CD4-positive, alpha-beta T cell treated with Interleukin-1 beta for 1 hour (primary cell): ENCODE data around the gene LAMA1.

Experiments
- DNase-seq, 2 donors: peaks; one replicate each; pipeline ENCODE4 v3.0.0-alpha.2; 2020 to 2022

LAMA1 gene

GRCh38 chr18:7037470-7037869 lies 80.1 kb downstream of the LAMA1 start:
- DNase-seq = no peak

DNA sequence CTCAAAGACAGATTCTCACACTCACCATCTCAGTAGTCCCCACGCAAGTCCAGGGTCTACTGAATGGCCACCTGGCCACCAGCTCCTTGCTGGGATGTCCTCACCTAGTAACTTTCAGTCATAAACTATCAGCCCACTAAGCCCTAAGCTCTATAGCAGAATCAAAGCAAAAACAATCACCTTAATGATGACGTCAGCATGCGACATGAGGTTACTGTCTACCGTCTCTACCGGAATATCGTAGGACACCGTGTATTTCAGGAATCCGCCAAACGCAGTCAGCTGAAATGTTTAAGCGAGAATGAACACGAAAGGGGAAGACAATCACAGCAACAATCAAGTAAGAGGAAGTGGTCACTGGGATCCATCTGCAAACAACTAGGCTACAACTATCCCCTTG lies 81.8 kb downstream of the LAMA1 start:
- no peak for DNase-seq

GRCh38 chr18:7034924-7035323 lies 82.7 kb downstream of the LAMA1 start:
- DNase-seq = no peak

- DNase-seq = no peak
These were observed 85.1 kb downstream of the LAMA1 start for GRCh38 chr18:7032537-7032936.

- DNase-seq = no peak
These were observed 89.0 kb downstream of the LAMA1 start for GRCh38 chr18:7028625-7029024.

GRCh38 chr18:7025194-7025593 lies 92.4 kb downstream of the LAMA1 start:
- no peak for DNase-seq

DNA sequence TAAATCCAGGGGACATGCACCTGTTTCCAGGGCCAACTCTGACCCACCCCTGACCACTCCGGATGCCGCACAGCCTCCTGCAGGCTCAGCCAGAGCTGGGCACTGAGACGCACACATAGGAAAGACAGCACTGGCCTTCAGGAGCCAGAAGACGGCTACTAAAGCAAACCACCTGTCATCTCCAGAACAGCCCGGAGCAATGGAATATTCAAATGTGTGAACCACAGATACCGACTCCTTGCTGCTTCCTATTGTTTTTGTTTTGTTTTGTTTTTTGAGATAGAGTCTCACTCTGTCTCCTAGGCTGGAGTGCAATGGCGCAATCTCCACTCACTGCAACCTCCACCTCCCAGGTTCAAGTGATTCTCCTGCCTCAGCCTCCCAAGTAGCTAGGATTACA lies 94.0 kb downstream of the LAMA1 start:
- no peak for DNase-seq

DNA sequence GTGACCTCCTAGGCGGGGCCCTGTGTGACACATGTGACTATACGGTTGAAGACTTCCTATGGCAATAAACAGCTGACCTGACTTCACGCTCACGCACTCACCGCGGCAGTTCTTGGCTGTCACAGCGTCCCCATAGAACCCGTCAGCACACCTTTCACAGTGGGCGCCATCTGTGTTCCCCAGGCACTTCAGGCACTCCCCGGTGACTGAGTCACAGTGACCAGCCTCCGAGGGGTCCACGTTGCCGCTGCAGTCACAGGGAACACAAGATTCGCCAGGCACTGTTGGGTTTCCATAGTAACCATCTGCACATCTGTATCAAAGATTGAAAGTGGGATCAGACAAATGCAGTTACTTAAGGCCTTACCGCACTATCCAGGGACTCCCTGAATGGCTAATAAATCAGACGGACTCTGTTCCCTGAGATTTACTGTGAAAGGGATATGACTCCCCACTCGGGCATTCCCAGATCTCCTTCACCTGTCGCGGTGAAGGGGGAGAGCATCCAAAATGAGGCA lies 94.5 kb downstream of the LAMA1 start:
- no peak for DNase-seq

DNA sequence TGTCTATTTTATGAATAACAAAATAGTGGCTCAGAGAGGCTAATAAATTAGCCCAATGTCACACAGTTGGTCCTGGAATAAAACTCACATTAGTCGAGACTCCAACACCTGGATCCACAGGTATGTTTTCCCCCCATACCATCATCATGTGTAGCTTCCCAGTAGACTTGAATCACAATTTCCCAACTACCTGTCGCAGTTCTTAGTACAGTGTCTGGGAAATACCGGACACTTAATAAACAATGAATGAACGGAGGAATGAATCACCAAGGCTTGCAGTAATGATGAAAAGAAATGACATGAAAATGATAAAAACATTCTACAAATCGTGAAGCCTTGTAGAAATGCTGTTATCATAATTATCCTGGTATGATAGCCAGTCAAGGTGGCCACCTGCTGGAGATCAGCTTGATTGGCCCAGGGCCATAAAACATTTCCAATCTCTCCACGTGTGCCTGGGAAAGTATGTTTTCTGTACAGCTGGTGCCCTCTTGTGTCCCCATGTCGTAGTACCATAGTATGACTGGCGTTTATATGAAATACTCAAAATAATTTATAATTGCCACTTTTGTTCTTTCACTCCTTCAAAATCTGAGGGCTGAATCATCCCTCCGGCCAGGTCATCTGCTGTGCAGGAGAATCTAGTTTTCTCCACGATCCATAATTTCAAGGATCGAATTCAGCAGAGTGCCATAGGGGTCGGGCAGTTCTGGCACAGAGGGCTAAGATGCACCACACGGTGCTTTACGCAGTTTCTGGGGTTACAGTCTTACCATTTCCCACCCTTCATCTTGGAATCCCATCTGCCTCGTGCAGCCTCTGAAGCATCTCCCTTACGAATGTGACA lies 95.4 kb downstream of the LAMA1 start:
- DNase-seq = no peak

DNA sequence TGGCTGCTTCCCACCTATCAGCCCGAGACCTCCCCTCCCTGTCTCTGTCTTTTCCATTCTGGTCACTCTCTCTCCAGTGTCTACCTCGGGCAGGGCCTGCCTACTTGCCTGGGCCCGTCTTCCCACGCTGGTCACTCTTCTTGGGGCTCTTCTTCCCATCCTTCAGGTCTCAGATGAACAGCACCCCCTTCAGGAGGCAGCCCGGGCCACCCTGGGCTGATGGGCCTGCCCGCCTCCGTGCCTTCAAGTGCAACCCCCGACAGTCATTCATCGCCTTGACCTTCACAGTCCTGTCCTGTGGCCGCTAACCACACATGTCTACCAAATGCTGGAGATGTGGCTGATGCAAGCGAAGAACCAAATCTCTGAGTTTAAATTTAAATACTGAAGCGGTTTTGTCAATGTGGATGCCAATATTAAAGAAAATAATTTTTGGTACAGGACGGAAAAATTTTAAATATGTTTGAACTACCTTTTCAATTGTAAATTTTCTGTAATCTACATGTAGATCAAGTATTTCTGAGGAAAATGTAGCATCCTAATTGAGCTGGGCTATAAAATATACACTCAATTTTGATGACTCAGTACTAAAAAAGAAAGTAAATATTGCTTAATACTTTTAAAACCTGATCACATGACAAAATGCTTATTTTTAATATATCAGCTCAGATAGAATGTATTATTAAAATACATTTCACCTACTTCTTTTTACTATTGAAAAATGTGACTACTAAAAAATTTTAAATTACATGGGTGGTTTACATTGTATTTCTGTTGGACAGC lies 96.4 kb downstream of the LAMA1 start:
- no peak for DNase-seq

GRCh38 chr18:7017013-7017412 lies 100.6 kb downstream of the LAMA1 start:
- no peak for DNase-seq

GRCh38 chr18:7011142-7011541 lies 106.5 kb downstream of the LAMA1 start:
- DNase-seq = no peak

DNA sequence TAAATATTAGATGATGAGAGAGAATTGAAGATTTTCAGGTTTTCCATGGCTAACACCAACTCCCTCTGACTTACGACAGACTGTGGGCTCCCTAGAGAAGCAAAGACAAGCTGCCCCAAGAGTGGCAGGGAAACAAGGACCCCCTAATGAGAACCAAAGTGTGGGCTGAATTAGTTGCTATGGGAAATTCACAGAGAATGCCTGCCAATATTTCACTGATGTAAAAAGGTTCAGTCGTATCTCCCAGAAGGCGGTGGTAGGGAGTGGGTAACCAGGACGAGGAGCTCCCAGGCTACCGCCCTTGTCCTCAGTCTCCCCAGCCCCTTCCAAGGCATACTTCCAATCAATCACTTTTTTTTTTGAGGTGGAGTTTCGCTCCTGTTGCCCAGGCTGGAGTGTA lies 113.6 kb downstream of the LAMA1 start:
- no peak for DNase-seq

DNA sequence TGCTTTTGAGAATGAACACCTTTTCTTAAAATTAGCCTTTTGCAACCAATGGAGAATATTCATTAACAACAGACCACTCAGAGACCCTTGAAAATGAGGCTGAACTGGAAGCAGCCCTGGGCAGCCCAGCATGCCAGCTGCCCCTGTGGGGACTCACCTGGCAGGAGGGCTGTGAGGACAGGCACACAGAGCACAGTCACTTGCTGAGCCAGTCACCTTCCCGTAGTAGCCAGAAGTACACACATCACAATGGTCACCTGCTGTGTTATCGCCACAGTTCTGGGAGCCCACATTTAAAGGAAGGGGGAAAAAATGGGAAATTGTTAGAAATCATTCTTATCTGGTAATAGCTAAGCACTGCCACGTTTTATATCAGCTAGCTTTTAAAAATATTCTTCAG lies 115.5 kb downstream of the LAMA1 start:
- DNase-seq = no peak

DNA sequence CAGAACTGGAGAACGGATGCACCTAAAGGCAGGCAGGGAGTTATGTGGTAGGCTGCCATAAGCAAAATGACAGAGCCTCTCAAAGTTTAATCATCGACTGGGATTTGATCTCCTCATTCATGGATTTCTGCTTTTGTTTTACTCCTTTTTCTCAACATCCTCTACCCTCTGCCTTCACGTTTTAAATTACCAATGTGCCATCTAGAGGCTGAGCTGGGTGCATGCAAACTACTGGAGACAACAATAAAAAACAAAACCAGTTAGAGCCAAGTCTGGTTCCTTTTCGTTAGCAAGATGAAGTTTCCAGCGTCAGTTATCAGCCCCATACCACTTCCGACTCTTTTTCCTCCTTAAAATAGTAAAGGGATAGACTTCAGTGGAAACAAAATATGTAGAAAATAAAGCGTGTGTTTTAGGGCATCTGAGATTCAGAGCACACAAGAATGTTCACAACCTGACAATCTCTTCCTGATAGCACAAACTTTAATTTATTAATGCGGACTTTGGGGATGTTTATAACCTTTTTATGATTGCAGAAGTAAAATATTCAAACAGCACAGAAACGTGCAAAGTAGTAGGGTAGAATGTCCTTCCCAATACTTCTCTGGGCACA lies 117.0 kb downstream of the LAMA1 start:
- DNase-seq = no peak

- DNase-seq = no peak
These were observed 119.8 kb downstream of the LAMA1 start for GRCh38 chr18:6997808-6998207.

- DNase-seq = no peak
These were observed 122.7 kb downstream of the LAMA1 start for GRCh38 chr18:6994771-6995430.

DNA sequence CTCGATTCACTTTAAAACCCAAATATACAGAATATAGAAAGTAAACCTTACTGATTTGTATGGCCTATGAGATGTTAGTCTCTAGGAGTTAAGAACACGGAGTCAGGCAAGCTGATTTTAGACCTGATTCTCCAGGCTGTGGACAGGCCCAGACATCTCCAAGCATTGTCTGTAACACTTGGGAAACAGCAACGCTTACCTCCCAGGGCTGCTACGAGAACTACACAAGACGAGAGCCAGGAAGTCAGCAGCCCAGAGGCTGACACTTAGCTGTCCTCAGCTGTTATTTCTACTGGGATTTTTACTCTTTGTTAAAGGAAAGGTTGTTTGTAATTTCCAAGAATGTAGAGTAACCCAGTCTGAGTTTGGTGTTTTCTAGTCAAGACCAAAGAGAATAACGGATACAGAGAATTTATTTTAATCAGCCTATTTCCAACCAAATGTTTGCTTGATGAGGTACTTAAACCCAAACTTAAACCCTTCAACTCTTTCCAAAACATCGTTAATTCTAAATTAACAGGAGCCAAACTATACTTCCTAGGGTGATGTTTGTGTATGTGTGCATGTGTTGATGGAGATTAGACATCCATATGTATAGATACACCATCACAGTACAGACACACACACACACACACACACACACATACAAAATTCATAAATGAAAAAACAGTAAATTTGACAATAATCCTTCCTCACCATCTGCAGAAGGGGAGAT lies 123.4 kb downstream of the LAMA1 start:
- no peak for DNase-seq

- no peak for DNase-seq
These were observed 124.8 kb downstream of the LAMA1 start for GRCh38 chr18:6992761-6993160.

- DNase-seq = no peak
These were observed 134.2 kb downstream of the LAMA1 start for GRCh38 chr18:6983366-6983765.

- no peak for DNase-seq
These were observed 135.2 kb downstream of the LAMA1 start for GRCh38 chr18:6982398-6982797.

GRCh38 chr18:6980363-6980762 lies 137.2 kb downstream of the LAMA1 start:
- DNase-seq = no peak
